Esophagus squamous epithelium (tissue), 4 donors: ENCODE results near the gene BCL7B.

Experiments used
- POLR2A ChIP-seq, 4 donors: fragments of 450-650 bp; IDR thresholded peaks; one replicate each; pipeline ENCODE4 v1.6.1; 2017; ENCODE audit warnings: antibody characterized with exemption in 4 of 4, mild to moderate bottlenecking in 4 of 4, moderate library complexity in 3 of 4
- TF ChIP-seq, protein P1 (sequence below), 6 experiments: fragments of 450-650 bp in 4 of 6; fragments of 200-600 bp in 2 of 6; sonication (generic) in 2 of 6; IDR thresholded peaks; one replicate each; pipeline ENCODE4 v1.5.1; 2016 to 2019; ENCODE audit warnings: antibody characterized with exemption in 6 of 6, mild to moderate bottlenecking in 4 of 6, moderate library complexity in 4 of 6

DNA sequence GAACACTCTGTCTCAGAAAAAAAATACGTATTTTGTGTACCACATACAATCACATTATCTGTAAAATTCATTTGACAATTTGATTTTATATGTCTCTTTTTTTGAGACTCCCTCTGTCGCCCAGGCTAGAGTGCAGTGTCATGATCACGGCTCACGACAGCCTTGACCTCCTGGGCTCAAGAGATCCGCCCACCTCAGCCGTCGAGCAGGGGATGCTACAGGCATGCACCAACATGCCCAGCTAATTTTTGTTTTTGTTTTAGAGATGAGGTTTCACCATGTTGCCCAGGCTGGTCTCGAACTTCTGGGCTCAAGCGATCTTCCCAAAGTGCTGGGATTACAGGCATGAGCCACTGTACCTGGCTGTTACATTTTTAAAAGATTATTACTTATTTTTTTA lies 23.7 kb downstream of the BCL7B start:
- TF ChIP-seq, protein P1, sequence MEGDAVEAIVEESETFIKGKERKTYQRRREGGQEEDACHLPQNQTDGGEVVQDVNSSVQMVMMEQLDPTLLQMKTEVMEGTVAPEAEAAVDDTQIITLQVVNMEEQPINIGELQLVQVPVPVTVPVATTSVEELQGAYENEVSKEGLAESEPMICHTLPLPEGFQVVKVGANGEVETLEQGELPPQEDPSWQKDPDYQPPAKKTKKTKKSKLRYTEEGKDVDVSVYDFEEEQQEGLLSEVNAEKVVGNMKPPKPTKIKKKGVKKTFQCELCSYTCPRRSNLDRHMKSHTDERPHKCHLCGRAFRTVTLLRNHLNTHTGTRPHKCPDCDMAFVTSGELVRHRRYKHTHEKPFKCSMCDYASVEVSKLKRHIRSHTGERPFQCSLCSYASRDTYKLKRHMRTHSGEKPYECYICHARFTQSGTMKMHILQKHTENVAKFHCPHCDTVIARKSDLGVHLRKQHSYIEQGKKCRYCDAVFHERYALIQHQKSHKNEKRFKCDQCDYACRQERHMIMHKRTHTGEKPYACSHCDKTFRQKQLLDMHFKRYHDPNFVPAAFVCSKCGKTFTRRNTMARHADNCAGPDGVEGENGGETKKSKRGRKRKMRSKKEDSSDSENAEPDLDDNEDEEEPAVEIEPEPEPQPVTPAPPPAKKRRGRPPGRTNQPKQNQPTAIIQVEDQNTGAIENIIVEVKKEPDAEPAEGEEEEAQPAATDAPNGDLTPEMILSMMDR (IDR thresholded peaks at IDR 0.05) = no peak
- no peak for TF ChIP-seq POLR2A (IDR thresholded peaks at IDR 0.05)
